K562 (cell line): ENCODE measurements around the gene ELAC2. TPM values are rescaled to one million over a fixed set of nuclear protein-coding genes. Genes with fewer than 3 reads are reported as not detected.

Source experiments
- ARHGAP35 ChIP-seq: fragments of 450-650 bp; IDR thresholded peaks from 2 replicates; pipeline ENCODE4 v1.6.1; 2018; ENCODE audit not compliant: partially characterized antibody
- BDP1 ChIP-seq: IDR thresholded peaks from 3 replicates; pipeline ENCODE4 v1.6.1; 2011; ENCODE audit not compliant: insufficient read length, insufficient read depth
- CBFA2T3 ChIP-seq: fragments of 450-650 bp; IDR thresholded peaks from 2 replicates; pipeline ENCODE4 v1.6.1; 2017
- DIDO1 ChIP-seq: fragments of 450-650 bp; IDR thresholded peaks from 2 replicates; pipeline ENCODE4 v1.6.1; 2016; ENCODE audit warnings: low read depth, missing biosample characterization, missing genetic modification characterization
- ELF4 ChIP-seq: fragments of 450-650 bp; formaldehyde crosslinking; IDR thresholded peaks from 2 replicates; pipeline ENCODE4 v1.4.0; 2022; ENCODE audit warnings: missing genetic modification characterization
- GABPB2 ChIP-seq: fragments of 250-450 bp; sonication (Bioruptor Pico); conservative IDR thresholded peaks from 2 replicates; pipeline ENCODE4 v1.5.1; 2021; ENCODE audit warnings: mild to moderate bottlenecking
- HDAC2 ChIP-seq: fragments of 450-650 bp; IDR thresholded peaks from 2 replicates; pipeline ENCODE4 v1.6.1; 2016; ENCODE audit warnings: mild to moderate bottlenecking
- MEIS2 ChIP-seq: fragments of 450-650 bp; IDR thresholded peaks from 2 replicates; pipeline ENCODE4 v1.6.1; 2014; ENCODE audit warnings: mild to moderate bottlenecking; ENCODE audit not compliant: partially characterized antibody
- NKRF ChIP-seq: fragments of 450-650 bp; IDR thresholded peaks from 2 replicates; pipeline ENCODE4 v1.6.1; 2016; ENCODE audit warnings: borderline replicate concordance
- STAT6 ChIP-seq: sonication (generic); formaldehyde crosslinking; IDR thresholded peaks from 2 replicates; pipeline ENCODE4 v1.8.1; 2023; ENCODE audit warnings: mild to moderate bottlenecking, missing genetic modification reagents
- THAP7 ChIP-seq: fragments of 250-450 bp; sonication (Bioruptor Pico); IDR thresholded peaks from 2 replicates; pipeline ENCODE4 v1.5.0; 2021
- ZBTB12 ChIP-seq: fragments of 250-450 bp; sonication (Bioruptor Pico); IDR thresholded peaks from 2 replicates; pipeline ENCODE4 v1.4.0; 2020
- ZNF449 ChIP-seq: fragments of 250-450 bp; sonication (Bioruptor Pico); IDR thresholded peaks from 2 replicates; pipeline ENCODE4 v1.8.0; 2022; ENCODE audit warnings: moderate library complexity, mild to moderate bottlenecking, inconsistent platforms
- ZNF609 ChIP-seq: sonication (generic); formaldehyde crosslinking; IDR thresholded peaks from 2 replicates; pipeline ENCODE4 v1.8.1; 2023; ENCODE audit warnings: missing genetic modification reagents, mild to moderate bottlenecking, borderline replicate concordance
- polyA plus RNA-seq, 8 experiments: library from polyadenylated mRNA; depleted of rRNA in 4 of 8; stranded (reverse) in 5 of 8; unstranded in 3 of 8; fragments of >200 nt; fragmentation: Nextera tagmentation in 2 of 8; fragmentation: Illumina TruSeq in 1 of 8; extraction: Ambion mirVana in 2 of 8; extraction: Trizol in 1 of 8; gene quantifications; 2 replicates each; pipeline versions ENCODE4 v1.2.1 to v1.2.3, GENCODE V29; 2011 to 2014; ENCODE audit warnings: inconsistent platforms in 1 of 8, missing spikeins in 1 of 8
- total RNA-seq, 7 experiments: library from RNA; depleted of rRNA in 6 of 7; stranded (reverse); fragments of >200 nt in 6 of 7; fragmentation: Illumina TruSeq in 2 of 7; extraction: Trizol in 2 of 7; gene quantifications; 2 replicates each; pipeline versions ENCODE4 v1.2.1 to v1.2.3, GENCODE V29; 2011 to 2021; ENCODE audit warnings: low replicate concordance in 1 of 7

ELAC2 gene
- total and polyA plus RNA-seq, 9 of the 15 experiments (the other 6 are each of a cell fraction or from before 2014, with no cell fraction given) = 4.5 to 129 (median 70.6) TPM

DNA sequence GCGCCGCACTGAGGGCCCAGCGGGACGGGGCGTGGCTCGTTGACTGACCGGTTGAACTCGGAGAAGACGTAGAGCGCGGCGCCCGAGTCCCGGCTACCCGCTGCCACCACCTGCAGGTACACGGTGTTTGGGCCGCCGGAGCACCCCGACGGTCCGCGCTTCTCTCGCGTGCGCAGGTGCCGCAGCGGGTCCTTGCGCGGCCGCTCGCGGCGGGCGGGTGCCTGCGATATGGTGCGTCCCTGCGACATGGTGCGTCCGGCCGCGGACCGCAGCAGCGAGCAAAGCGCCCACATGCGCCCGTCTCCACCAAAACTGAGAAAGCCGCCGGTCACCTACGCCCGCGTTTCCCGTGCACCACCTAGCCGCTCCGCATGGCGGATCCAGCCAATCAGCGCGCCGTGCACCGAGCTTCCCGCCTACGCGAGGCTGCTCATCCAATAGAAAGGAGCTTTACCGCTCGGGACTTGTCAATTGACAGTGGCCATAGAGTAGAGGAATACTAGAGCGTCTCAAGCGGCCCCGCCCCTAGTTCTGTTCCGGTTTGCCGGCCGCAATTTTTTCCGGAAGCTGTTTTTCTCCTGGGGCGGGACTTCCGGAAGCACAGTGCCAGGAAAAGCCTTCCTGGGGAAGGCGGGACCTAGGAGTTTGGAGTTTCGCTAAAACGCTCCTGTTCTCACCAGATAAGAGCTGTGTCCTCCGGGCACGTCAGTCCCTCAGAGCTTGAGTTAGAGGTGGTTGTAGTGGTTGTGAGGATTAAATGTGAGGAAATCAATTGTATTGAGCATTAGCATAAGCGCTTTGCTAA, at the start of gene ELAC2 (continued):
- TF ChIP-seq NKRF = 0 out of 2 replicates have a peak, but pooled peaks have one; percentile 11
- peak; percentile 33 for TF ChIP-seq MEIS2
- TF ChIP-seq ARHGAP35 = no peak
- no peak for TF ChIP-seq DIDO1 (tag)
- TF ChIP-seq CBFA2T3 = peak; percentile 76
- no peak for TF ChIP-seq ZNF609 (CRISPR knock-in tag)
- no peak for TF ChIP-seq ELF4 (CRISPR knock-in tag)
- no peak for TF ChIP-seq THAP7 (CRISPR knock-in tag)
- no peak for TF ChIP-seq BDP1
- no peak for TF ChIP-seq STAT6 (CRISPR knock-in tag)
- TF ChIP-seq GABPB2 (CRISPR knock-in tag) = no peak
- no peak for TF ChIP-seq HDAC2
- no peak for TF ChIP-seq ZBTB12 (CRISPR knock-in tag)
- no peak for TF ChIP-seq ZNF449 (CRISPR knock-in tag)
